T1000 (cell line): ENCODE data around the gene PLAAT5.

ENCODE experiments used
- DNase-seq: peaks from one replicate; lab custom pipeline; 2025; ENCODE audit warnings: mixed read lengths; lab: John Stamatoyannopoulos, UW

PLAAT5 gene

DNA sequence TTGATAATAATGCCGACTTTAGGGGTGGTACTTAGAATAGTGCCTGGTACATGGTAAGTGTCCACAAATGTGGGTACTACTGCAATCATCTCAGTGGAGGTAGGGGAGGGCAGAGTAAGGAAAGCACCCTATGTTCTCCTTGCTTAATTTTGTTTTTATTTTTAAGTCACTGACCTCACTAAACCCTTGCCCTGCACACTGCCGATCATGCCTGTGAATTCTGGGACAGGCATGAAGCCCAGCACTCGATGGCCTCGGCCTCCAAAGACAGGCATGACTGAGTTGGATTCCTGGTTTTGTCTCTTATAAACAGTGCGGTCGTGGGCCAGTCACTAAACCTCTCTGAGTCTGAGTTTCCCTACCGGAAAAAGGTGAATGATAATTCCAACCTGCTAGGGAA lies 21.8 kb upstream of the PLAAT5 start:
- DNase-seq = no peak

DNA sequence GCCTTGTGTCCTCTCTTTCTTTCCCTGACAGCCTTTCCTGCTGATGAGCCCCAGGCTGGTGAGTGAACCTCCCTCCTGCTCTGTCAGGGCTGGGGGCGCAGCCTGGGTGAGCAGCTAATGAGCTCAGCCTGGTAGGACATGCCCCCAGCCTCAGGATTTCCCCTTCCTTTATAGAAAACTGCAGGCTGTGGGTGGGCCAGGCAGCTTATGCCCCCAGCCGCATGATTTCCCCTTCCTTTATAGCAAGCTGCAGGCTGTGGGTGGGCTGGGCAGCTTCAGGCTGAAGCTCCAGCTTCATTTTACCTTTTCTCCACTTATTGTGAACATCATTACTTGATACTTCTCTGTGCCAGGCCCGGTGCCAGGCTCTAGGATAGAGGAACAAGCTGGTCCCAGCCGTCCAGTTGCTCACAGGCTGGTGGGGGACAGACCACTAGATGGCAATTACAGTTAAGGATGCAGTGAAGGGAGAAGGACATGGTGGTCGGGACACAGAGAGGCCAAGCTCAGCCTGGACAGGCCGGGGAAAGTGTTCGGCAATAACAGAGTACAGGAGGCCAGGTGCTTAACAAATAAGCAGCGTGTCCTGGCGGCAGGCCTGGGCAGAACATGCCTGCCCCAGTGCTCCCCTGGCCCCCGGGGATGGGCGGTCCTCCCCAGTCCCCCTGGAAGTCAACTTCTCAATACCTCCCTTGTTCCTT lies 20.2 kb upstream of the PLAAT5 start:
- no peak for DNase-seq

DNA sequence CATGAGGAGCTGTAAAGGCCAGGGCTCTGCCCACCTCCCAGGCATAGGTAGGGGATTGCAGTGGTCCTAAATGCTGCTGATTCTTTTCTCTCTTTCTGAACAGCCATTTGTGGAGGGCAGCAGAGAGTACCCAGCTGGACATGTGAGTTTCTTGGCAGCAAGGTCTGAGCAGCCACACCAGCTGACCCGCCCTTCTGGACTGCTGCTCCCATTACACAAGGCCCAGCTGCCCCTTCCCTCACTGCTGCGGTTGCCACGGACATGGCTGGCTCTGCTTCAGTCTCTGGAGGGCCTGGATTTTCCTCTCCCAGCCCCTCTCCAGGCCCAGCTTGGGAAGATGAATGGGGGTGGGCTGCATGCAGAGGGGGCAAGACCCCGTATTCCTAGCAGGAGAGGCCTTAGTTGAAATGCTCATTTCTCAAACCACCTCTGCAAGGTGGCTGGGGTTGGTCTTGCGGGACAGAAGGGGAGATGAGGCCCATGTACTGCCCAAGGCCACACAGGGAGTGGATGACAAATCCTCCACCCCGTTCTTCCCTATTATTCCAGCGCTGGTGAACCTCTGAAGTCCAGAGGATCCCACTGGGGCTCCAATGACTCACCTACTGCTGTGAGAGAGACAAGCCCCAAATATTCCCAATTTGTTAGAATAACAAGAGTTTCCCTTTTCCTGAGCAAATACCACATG lies 19.5 kb upstream of the PLAAT5 start:
- peak; percentile 65 for DNase-seq

DNA sequence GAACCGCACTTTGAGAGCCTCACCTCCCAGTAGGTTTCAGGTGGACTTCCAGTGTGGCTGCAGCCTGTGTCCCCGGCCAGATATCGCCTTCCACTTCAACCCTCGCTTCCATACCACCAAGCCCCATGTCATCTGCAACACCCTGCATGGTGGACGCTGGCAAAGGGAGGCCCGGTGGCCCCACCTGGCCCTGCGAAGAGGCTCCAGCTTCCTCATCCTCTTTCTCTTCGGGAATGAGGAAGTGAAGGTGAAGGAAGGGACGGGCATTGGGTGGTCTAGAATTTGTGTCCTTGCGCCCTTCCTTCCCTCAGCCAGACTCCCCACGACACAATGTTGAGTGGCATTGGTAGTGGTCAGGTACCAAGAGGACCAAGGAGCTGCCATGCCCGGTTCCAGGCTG lies 17.8 kb upstream of the PLAAT5 start:
- DNase-seq = no peak

DNA sequence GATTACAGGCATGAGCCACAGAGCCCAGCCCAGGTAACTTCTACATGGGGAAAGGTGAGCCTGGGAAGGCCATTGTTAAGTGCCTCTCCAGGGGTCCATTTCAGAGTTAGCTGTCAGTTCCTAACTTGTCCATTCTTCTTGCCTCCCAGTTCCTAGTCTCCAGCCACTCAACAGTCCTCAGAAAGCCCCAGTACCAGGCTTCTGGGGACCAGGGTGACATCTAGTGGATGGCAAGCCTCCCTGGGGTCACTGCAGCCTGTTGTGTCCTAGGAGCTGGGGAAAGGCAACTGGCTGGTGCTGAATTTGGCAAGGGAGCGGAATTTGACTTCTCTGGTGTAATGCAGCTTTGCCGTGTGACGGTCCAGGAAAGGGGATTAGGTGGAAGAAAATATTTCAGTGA lies 17.0 kb upstream of the PLAAT5 start:
- DNase-seq = no peak

DNA sequence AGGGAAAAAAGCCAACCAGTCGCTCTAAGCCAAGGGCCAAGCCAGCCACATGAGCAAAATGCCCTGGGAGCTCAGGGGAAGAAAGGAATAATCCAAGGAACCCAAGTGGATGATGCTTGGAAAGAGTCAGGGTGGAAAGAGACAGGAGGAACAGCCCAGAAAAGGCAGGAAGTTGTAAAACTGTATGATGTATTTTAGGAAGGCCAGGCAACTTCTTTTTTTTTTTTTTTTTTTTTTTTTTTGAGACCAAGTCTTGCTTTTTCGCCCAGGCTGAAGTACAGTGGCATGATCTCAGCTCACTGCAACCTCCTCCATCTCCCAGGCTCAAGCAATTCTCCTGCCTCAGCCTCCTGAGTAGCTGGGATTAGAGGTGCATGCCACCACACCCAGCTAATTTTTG lies 16.5 kb upstream of the PLAAT5 start:
- DNase-seq = no peak

DNA sequence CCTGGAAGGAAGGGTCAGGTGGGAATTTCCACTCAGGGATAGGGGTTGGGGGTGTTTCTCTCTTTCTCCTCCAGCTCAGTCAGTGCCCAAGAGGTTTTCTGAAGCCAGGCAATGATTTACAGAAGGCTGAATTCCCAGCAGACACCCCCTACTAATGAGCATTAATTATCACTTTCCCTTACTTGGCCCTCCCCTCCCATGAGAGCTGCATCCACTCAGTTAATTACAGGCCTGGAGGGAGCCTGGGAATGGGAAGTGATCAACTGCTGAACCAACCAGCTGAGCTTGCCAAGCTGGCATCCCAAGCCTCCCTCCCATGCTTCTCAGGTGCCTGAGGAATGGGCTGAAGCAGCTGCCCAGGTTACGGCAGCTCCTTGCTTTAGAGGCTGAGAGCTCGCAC lies 15.9 kb upstream of the PLAAT5 start:
- DNase-seq = no peak

DNA sequence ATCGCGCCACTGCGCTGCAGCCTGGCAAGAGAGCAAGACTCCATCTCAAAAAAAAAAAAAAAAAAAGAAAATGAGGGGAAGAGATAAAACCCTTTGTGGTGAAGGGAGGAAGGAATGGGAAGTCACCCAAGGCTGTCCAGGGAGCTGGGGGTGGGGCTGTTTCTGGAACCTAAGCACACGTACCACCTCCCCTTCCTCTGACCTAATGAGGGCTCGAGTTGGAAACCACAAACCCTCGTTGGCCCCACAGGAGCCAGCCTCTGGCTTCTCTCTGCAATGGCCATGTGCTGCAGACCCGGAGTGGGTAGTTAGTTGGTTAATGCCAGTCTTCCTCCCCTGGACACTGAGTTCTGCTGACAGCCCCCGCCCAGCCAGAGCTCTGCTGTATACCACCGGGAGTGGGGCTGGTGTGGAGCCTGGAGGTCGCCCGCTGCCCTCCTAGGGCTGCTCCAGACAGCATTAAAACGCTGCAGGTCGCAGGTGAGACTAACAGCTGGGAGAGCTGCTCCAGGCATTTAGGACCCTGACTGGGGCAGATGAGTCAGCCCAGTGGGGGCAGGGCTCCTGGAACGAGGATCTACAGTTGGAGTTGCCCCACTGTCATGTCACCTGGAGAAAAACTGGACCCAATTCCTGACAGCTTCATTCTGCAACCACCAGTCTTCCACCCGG lies 15.0 kb upstream of the PLAAT5 start, which contains the start of gene LGALS12:
TSS of gene LGALS12 (plus strand) at position 228 of the 672 bp plus-strand sequence. CDS start at position 603, 375 bp downstream.
- no peak for DNase-seq

DNA sequence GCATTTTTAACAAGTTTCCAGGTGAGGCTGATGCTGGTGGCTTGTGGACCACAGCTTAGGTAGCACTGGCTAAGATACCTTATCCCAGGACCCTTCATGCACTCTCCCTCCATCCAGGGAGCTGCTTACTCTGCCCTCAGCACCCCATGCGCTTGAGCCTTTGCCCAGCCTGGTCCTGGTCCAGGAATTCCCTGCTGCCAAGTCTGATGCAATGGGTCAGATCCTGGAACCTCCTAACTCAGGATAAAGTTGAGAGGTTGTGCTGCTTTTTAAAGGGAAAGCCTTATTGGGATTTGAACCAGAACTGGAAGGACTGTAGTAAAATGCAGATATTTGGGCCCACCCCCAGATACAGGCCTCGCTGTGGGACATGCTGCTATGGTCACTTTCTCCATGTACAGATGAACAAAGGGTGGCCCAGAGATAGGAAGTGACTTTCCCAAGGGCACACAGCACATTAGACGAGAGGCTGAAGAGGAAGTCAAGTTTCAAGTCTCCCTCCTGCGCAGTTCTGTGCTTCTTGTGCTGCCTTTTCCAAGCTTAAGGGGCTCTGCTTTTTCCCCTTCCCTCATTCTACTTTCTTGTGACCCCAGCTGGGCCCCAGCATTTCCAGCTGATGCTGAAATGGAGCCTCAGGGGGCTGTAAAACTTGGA lies 14.1 kb upstream of the PLAAT5 start:
- no peak for DNase-seq

DNA sequence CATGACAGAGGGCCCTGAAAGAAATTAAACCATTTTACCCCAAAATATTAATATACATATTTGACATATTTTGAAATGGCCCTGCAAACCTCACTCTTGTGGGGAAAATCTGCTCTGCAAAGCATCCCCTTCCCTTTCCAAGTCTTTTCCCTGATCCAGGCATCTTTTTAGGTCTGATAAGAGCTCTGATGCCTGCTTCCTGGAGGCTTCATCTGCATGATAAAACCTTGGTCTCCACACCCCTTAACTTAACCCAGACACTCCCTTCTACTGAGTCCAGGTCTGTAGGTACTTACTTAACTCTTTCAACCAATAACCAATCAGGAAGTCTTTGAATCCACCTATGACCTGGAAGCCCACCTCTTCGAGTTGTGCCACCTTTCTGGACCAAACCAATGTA lies 13.1 kb upstream of the PLAAT5 start:
- DNase-seq = no peak

DNA sequence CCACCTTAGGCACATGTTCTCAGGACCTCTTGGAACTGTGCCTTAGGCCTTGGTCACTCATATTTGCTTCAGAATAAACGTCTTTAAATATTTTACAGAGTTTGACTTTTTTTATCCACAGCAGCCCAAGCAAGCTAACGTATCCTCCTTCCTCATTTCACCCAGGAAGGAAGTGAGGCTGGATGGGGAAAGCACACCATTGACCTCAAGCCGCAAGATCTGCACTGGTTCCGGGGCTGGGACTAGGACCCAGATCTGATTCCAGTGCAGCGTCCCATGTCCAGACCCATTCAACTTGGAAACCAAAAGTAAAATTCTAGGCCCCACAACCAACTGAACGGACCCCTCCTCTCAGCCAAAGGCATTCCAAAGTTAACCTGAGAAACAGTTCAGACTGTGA lies 12.5 kb upstream of the PLAAT5 start:
- DNase-seq = no peak

DNA sequence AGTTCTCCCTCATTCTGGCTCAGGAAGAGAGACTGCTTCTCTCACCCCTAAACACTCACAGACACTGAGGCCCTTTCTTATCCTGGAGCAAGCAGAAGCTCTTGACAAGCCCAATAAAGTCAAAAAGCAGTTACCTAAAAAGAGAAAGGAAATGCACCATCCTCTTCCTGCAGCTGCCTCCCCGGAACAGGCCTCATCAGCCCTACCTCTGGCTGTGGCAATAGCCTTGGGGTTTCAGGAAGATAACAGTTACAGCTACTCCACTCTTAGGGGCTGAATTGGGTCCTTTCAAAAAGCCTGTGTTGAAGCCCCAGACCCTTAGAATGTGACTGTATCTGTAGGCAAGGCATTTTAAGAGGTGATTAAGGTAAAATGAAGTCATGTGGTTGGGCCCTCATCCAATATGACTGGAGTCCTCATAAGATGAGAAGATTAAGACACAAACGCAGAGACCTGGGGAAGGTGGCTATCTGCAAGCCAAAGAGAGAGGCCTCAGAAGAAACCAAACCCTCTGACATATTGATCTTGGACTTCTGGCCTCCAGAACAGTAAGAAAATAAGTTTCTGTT lies 11.4 kb upstream of the PLAAT5 start:
- no peak for DNase-seq

DNA sequence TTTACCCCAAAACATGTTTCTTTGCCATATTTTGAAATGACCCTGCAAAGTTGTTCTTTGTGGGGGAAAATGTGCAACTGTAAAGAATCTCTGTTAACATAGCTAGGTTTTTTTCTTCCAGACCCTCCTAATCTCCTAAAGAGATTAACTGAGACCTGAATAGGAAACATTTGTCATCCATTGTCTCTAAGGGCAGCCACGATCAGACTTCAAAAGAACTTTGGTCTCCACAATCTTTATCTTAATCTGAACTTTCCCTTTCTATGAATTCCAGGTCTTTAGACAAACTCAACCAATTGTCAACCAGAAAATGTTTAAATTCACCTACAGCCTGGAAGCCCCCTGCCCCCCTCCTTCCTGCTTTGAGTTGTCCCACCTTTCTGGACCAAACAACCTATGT lies 10.3 kb upstream of the PLAAT5 start:
- DNase-seq = no peak

DNA sequence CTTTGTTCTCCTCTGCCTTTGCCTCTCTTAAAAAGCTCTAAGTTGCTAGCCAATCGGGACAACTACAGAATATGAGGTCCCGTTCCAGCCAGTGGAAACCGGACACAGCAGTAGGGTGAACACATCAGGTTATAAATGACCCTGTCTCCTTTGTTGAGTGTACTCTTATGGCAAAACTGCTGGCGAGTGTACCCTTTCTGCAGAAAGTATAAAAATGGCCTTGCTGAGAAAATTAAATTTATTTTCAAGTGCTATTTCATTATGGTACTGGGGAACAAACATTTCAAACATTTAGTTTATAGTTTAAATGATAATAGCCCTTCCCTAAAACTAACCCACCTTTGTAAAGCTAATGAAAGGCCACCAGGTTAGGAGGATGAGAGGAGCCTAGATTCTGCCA lies 8.9 kb upstream of the PLAAT5 start:
- no peak for DNase-seq

DNA sequence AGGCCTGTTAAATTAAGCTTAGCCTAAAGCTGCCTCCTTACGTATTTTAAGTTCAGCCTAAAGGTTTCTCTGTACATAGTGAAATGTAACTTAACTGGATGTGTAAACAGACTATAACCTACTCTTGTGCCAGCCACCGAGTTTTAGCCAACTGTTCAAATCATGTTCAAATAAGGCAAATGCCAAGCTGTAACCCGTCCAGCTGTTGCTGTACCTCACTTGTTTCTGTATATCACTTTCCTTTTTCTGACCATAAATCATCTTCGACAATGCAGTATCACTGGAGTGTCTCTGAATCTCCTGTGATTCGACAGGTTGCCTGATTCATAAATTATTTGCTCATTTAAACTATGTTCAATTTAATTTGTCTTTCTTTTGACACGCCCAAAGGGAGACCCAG lies 4.0 kb upstream of the PLAAT5 start:
- no peak for DNase-seq

DNA sequence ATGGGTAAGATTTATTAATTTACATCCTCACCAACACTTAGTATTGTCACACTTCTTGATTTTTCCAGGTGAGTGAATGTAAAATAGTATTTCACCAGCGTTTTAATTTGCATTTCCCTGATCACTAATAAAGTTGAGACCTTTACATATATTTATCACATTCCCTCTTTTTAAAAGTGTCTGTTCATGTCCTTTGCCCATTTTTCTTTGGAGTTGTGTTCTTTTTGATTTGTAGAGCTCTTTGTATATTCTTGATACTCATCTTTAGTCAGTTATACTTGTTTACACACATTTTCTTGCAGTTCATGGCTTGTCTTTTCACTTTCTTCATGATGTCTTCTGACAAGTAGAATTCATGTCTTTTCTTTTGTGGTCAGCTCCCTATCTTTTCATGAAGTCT lies 2.2 kb upstream of the PLAAT5 start:
- DNase-seq = no peak

DNA sequence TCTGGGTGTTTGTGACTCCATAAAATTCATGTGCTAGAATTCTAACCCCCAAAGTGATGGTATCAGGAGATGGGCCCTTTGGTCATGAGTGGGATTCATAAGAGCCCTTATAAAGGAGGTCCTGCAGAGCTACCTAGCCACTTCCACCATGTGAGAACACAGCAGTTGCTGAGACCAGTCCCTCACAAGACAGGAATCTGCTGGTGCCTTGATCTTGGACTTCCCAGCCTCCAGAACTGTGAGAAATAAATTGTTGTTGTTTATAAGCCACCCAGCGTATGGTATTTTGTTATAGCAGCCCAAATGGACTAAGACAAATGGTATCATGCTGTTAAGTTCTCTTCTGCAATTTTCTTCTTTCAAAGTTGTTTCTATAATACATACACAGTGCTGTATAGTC lies 1.5 kb upstream of the PLAAT5 start:
- DNase-seq = no peak

DNA sequence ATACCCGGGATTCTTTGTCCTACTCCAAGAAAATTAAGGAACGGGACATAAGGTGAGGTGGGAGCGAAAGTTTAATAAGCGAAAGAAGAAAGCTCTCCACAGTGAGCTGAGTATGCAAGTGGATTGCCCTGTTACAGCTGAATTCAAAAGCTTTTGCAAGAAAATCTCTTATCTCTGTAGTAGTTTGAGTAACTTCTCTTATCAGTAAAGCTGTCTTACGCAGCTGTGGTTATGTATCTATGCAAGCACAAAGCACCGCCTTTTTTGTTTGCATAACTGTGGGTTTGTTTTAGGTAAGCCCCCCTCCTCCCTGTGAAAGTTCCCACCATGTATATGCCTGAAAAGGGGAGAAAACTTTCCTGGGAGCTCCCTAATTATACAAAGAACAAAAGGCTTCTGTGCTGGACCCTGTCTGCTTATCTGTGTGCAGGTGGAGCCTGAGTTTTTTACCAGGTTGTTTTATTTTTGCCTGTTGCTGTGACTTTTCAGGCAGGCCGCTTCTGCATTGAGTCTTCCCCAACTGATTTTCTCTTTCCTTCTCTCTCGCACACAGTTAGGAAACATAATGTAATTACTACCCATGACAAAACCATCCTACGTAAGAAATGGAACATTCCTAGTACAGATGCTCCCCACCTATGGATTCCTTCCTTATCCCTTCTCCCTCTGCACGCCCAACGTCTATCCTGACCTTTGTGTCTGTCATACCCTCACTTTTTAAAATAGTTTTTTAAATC lies 837 bp upstream of the PLAAT5 start:
- DNase-seq = no peak

DNA sequence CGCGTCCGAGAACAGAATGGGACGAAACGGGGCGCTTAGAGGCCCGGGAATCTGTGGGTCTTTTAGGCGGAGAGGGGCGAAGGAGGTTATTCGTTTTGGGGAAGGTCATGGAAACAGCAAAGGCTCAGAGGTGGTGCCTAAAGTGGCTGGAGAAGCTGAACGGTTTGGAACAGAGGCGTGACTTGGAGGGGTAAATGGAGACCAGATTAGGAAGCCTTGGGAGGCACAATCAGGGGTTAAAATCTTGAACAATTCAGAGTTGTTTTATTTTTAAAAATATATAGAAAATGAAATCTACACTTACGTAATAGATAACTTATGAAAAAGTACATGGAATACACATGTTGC lies 247 bp upstream of the PLAAT5 start:
- no peak for DNase-seq

DNA sequence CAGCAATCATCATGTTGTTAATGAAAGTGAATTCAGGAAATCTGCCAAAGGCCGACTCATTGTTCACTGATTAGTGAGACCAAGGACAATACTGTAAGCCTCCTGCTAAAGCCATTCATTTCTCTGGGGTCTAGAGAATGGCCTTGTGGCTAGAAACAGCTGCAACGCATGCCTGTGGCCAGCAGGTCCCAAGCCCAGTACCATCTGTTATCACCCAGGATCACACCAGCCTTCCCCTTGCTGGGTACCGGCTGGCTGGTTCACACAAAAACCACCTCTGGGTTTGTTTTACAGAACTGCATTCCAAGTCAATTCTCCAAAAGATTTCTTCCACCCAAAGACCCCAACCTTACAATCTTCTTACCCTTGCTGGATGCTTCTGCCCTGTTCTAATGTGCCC lies 1.1 kb downstream of the PLAAT5 start:
- DNase-seq = no peak

DNA sequence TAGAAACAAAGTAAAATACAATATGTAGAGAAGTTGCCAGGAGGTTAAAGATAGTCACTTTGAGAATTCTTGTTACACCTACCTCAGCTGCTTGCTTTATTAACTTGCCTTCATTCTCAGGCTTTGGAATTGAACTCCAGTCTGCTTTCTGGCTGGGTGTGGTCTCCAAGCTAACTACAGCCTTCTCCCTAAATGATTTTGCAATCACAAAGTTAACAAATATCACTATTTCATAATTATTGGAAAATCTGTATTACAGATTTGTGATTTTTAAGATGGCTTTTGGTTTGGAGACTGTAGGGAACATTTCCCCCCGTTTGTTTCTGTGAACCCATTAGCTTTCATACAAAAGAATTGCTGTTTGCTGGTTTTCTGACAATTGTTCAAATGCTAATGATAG lies 2.2 kb downstream of the PLAAT5 start:
- no peak for DNase-seq

DNA sequence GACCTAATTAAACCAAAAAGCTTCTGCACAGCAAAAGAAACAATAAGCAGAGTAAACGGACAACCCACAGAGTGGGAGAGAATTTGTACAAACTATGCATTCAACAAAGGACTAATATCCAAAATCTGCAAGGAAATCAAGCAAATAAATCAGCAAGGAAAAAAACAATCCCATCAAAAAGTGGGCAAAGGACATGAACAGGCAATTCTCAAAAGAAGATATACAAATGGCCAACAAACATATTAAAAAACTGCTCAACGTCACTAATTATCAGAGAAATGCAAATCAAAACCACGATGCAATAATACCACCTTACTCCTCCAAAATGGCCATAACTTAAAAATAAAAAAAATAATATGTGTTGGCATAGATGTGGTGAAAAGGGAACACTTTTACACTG lies 5.2 kb downstream of the PLAAT5 start:
- no peak for DNase-seq
